SK-N-SH (cell line): ENCODE data around the gene ATP8B3. TPM values are rescaled to one million over a fixed set of nuclear protein-coding genes. Genes with fewer than 3 reads are reported as not detected.
A peak's percentile ranks its signal among the peaks of the same experiment; 100 is the strongest.

ENCODE experiments used
- CTCF ChIA-PET: fragments of 300-600, 350-600 bp; formaldehyde crosslinking; extraction: SDS; loops from one replicate; lab custom pipeline; 2021; lab: Yijun Ruan, JAX
- POLR2A ChIA-PET: fragments of 350-600 bp; sonication (Branson Sonifier 250); formaldehyde crosslinking; extraction: SDS; loops from one replicate; lab custom pipeline; 2020; ENCODE audit warnings: antibody characterized with exemption, inconsistent platforms; lab: Yijun Ruan, JAX
- DNase-seq: peaks from one replicate; pipeline ENCODE4 v3.0.0; 2012
- H2AFZ ChIP-seq: fragments of 200-600 bp; sonication (generic); 2 replicates; pipeline ENCODE4 v1.8.1; 2016; ENCODE audit warnings: antibody characterized with exemption, mild to moderate bottlenecking, low read depth
- H3F3A ChIP-seq: fragments of 200-600 bp; sonication (generic); replicated peaks from 2 replicates; pipeline ENCODE3; 2016; ENCODE audit warnings: antibody characterized with exemption, mild to moderate bottlenecking; ENCODE audit not compliant: insufficient read depth
- H3K27ac ChIP-seq, 2 experiments: fragments of 200-500 bp in 1 of 2; fragments of 200-600 bp in 1 of 2; sonication (Bioruptor generic) in 1 of 2; sonication (generic), shearing (Covaris generic) in 1 of 2; 2 replicates each; pipeline versions ENCODE4 v1.5.1 to v1.6.1; 2014 to 2016; ENCODE audit warnings: low read depth in 2 of 2, inconsistent platforms in 1 of 2, low read length in 1 of 2, mild to moderate bottlenecking in 1 of 2, mixed read lengths in 1 of 2
- H3K27me3 ChIP-seq: fragments of 200-600 bp; sonication (generic), shearing (Covaris generic); 2 replicates; pipeline ENCODE4 v1.6.1; 2016; ENCODE audit warnings: mixed run types; ENCODE audit not compliant: insufficient read depth
- H3K36me3 ChIP-seq, 2 experiments: fragments of 200-500 bp in 1 of 2; fragments of 200-600 bp in 1 of 2; sonication (Bioruptor generic) in 1 of 2; sonication (generic) in 1 of 2; replicated peaks in 1 of 2; 2 replicates each; pipeline versions ENCODE3 to v1.5.1; 2014 to 2016; ENCODE audit warnings: low read length in 1 of 2, mild to moderate bottlenecking in 1 of 2; ENCODE audit not compliant: insufficient read depth in 2 of 2, control insufficient read depth in 1 of 2
- H3K4me1 ChIP-seq, 2 experiments: fragments of 200-500 bp in 1 of 2; fragments of 200-600 bp in 1 of 2; sonication (Bioruptor generic) in 1 of 2; sonication (generic), shearing (Covaris generic) in 1 of 2; 2 replicates each; pipeline versions ENCODE4 v1.5.1 to v1.6.1; 2014 to 2016; ENCODE audit warnings: low read depth in 1 of 2, low read length in 1 of 2, mixed run types in 1 of 2; ENCODE audit not compliant: insufficient read depth in 2 of 2, control insufficient read depth in 1 of 2
- H3K4me2 ChIP-seq: fragments of 200-600 bp; sonication (generic), shearing (Covaris generic); 2 replicates; pipeline ENCODE4 v1.6.1; 2017; ENCODE audit warnings: mixed run types
- H3K4me3 ChIP-seq, 2 experiments: fragments of 200-500 bp in 1 of 2; fragments of 200-600 bp in 1 of 2; sonication (Bioruptor generic) in 1 of 2; sonication (generic), shearing (Covaris generic) in 1 of 2; 2 replicates each; pipeline versions ENCODE4 v1.5.1 to v1.8.1; 2014 to 2016; ENCODE audit warnings: low read depth in 2 of 2, inconsistent platforms in 1 of 2, low read length in 1 of 2, mild to moderate bottlenecking in 1 of 2, mixed read lengths in 1 of 2, moderate library complexity in 1 of 2
- H3K79me2 ChIP-seq: fragments of 200-600 bp; sonication (generic); 2 replicates; pipeline ENCODE4 v1.8.1; 2017; ENCODE audit warnings: mild to moderate bottlenecking; ENCODE audit not compliant: insufficient read depth
- H3K9ac ChIP-seq: fragments of 200-600 bp; sonication (generic); 2 replicates; pipeline ENCODE4 v1.6.1; 2017; ENCODE audit warnings: mixed run types
- H3K9me2 ChIP-seq: fragments of 200-600 bp; sonication (generic); 2 replicates; pipeline ENCODE4 v1.6.1; 2017; ENCODE audit warnings: mixed run types
- H3K9me3 ChIP-seq: fragments of 200-600 bp; sonication (generic); 2 replicates; pipeline ENCODE4 v1.6.1; 2017; ENCODE audit warnings: mixed run types, mild to moderate bottlenecking, moderate library complexity
- H4K20me1 ChIP-seq: fragments of 200-600 bp; sonication (generic); 2 replicates; pipeline ENCODE4 v1.6.1; 2017; ENCODE audit warnings: mild to moderate bottlenecking, mixed run types; ENCODE audit not compliant: insufficient read depth
- EP300 ChIP-seq, 2 experiments: IDR thresholded peaks; 2 replicates each; pipeline versions ENCODE4 v1.4.0 to v1.6.1; 2012; ENCODE audit warnings: borderline replicate concordance in 1 of 2, low read depth in 1 of 2, low read length in 1 of 2
- EZH2phosphoT487 ChIP-seq: fragments of 200-600 bp; sonication (generic); IDR thresholded peaks from 2 replicates; pipeline ENCODE4 v1.6.1; 2017; ENCODE audit warnings: low read depth, mixed run types, mild to moderate bottlenecking, antibody characterized with exemption, moderate library complexity, borderline replicate concordance
- FOXJ3 ChIP-seq: sonication (generic); formaldehyde crosslinking; IDR thresholded peaks from 2 replicates; pipeline ENCODE4 v1.5.1; 2020; ENCODE audit warnings: mild to moderate bottlenecking, missing genetic modification reagents
- MXI1 ChIP-seq: IDR thresholded peaks from 2 replicates; pipeline ENCODE4 v1.6.1; 2012; ENCODE audit warnings: mild to moderate bottlenecking, low read depth, low read length, improper control_type of control experiment
- WGBS: methylation state at CpG from one replicate; pipeline ENCODE4 v1.1.6; 2017; ENCODE audit warnings: low lambda C conversion rate; 5-methylcytosine and 5-hydroxymethylcytosine counted together
- polyA plus RNA-seq, 3 experiments: library from polyadenylated mRNA; depleted of rRNA; stranded (reverse); fragments of >200 nt; gene quantifications; 2 replicates each; pipeline ENCODE4 v1.2.3, GENCODE V29; 2012
- TF ChIP-seq, protein P1 (sequence below): fragments of 150-350 bp; IDR thresholded peaks from 2 replicates; pipeline ENCODE4 v1.6.1; 2017; ENCODE audit warnings: antibody characterized with exemption, low read length, low read depth, borderline replicate concordance
- TF ChIP-seq, protein P2 (sequence below): fragments of 200-600 bp; sonication (generic); IDR thresholded peaks from 2 replicates; pipeline ENCODE4 v1.6.1; 2017; ENCODE audit warnings: antibody characterized with exemption, mild to moderate bottlenecking, moderate library complexity

ATP8B3 gene
- polyA plus RNA-seq, 1 of the 3 experiments (the other 2 are of a cell fraction) = 8.0 TPM

DNA sequence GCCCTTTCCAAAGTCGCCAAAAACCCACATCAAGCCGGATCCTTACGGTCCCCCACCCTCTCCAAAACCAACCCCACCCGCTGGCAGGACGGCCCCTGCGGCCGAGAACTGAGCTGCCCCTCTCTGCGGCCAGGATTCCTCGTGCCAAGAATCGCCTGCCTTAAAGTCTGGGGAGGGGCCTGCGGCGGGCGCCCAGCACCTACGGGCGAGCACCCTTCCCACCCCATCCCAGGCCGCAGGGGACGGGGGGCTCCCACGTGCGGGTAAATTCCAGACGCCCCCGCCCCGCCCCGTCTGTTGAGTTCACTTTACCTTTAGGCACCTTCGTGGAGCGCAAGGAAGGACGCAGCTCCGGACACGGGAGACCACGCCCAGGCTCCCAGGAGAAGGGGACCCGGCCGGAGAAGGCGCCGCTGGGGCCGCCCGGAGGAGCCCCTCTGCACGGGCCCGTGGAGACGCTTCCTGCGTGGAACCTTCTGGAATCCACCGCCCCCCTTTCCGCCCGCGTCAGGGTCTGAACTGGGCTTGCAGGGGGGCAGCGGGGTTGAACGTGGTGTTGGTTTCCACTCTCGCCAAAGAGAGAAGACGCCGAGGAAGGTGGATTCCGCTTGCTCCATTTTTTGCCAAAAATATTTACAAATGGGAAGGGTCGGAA is 36.0 kb downstream of the ATP8B3 start:
- no peaks in the 10 kb centered on the region for H3K36me3 ChIP-seq
- no peak overlapping the region for H2AFZ ChIP-seq
- peaks cover 3% of the 10 kb centered on the region; the same call in 1 of the 2 replicates for H3K9me3 ChIP-seq
- 10% methylated on average over 15 of the region's 50 CpGs for WGBS
- H3K27me3 ChIP-seq = peaks cover 77% of the 10 kb centered on the region
- no peak overlapping the region for H3K9ac ChIP-seq
- H3K27ac ChIP-seq = no peak overlapping the region
- no peak overlapping the region for H3K4me3 ChIP-seq
- TF ChIP-seq MXI1 (no peak), EP300 (IDR thresholded peaks at IDR 0.05; ENCODE audit: borderline replicate concordance in 1 of 2, low read depth in 1 of 2, low read length in 1 of 2) (no peak), FOXJ3 (CRISPR knock-in tag) (no peak), EZH2phosphoT487 (peak; percentile 17; the same call in 1 of the 2 replicates)
- TF ChIP-seq, protein P1, sequence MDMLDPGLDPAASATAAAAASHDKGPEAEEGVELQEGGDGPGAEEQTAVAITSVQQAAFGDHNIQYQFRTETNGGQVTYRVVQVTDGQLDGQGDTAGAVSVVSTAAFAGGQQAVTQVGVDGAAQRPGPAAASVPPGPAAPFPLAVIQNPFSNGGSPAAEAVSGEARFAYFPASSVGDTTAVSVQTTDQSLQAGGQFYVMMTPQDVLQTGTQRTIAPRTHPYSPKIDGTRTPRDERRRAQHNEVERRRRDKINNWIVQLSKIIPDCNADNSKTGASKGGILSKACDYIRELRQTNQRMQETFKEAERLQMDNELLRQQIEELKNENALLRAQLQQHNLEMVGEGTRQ = no peak
- H3K4me2 ChIP-seq = no peak overlapping the region
- CTCF ChIA-PET = interaction anchor here (1.0 to 11.8 kb wide), 6 partner anchors 18 to 230 kb away, joined by 3 to 143 read pairs (median 6); no protein-coding TSS in a partner anchor
- no peaks in the 10 kb centered on the region for H3K9me2 ChIP-seq
- POLR2A ChIA-PET = no interaction called here
- DNase-seq = peak; percentile 37
- no peaks in the 10 kb centered on the region for H4K20me1 ChIP-seq
- H3K4me1 ChIP-seq = no peaks in the 10 kb centered on the region
- peaks cover 3% of the 10 kb centered on the region for H3F3A ChIP-seq
- H3K79me2 ChIP-seq = no peaks in the 10 kb centered on the region

DNA sequence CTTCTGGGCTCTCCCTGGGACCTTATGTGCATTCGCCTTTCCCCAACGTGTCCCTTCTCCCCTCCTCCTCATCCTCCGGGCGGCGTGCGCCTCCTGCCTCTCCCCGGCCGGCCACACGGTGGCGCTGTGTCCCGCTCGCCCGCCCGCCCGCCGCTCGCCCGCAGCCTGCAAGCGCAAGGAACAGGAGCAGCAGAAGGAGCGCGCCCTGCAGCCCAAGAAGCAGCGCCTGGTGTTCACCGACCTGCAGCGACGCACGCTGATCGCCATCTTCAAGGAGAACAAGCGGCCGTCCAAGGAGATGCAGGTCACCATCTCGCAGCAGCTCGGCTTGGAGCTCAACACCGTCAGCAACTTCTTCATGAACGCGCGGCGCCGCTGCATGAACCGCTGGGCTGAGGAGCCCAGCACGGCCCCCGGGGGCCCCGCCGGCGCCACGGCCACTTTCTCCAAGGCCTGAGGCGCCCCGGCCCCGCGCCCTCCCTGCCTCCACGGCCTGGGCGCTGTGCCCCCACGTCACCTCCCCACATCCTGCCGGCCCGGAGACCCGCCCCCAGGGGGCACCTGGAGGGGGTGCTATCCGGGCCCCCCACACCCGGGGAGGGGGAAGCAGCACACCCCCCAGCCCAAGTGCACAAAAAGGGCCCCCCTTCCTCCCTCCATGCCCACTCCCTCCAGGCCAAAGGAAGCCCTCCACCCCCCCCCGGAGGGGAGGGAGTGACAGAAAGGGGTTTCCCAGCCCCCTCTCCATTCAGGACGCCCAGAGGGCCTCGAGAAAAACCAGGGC is 36.9 kb downstream of the ATP8B3 start:
- peaks cover 73% of the 10 kb centered on the region for H3K27me3 ChIP-seq
- POLR2A ChIA-PET = no interaction called here
- no peak overlapping the region; a peak in 1 of 4 replicates for H3K4me3 ChIP-seq
- DNase-seq = peak; percentile 72
- H3K9me3 ChIP-seq = peaks cover 8% of the 10 kb centered on the region; the same call in 1 of the 2 replicates
- no peaks in the 10 kb centered on the region for H4K20me1 ChIP-seq
- H3K36me3 ChIP-seq = no peaks in the 10 kb centered on the region
- no peak overlapping the region for H3K9ac ChIP-seq
- peaks cover 3% of the 10 kb centered on the region for H3F3A ChIP-seq
- H3K79me2 ChIP-seq = no peaks in the 10 kb centered on the region
- CTCF ChIA-PET = interaction anchor here (0.6 to 11.8 kb wide), 4 partner anchors 18 to 229 kb away, joined by 3 to 143 read pairs (median 8); no protein-coding TSS in a partner anchor
- no peaks in the 10 kb centered on the region for H3K4me1 ChIP-seq
- TF ChIP-seq, protein P2, sequence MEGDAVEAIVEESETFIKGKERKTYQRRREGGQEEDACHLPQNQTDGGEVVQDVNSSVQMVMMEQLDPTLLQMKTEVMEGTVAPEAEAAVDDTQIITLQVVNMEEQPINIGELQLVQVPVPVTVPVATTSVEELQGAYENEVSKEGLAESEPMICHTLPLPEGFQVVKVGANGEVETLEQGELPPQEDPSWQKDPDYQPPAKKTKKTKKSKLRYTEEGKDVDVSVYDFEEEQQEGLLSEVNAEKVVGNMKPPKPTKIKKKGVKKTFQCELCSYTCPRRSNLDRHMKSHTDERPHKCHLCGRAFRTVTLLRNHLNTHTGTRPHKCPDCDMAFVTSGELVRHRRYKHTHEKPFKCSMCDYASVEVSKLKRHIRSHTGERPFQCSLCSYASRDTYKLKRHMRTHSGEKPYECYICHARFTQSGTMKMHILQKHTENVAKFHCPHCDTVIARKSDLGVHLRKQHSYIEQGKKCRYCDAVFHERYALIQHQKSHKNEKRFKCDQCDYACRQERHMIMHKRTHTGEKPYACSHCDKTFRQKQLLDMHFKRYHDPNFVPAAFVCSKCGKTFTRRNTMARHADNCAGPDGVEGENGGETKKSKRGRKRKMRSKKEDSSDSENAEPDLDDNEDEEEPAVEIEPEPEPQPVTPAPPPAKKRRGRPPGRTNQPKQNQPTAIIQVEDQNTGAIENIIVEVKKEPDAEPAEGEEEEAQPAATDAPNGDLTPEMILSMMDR = peak; percentile 50
- no peak for TF ChIP-seq FOXJ3 (CRISPR knock-in tag)
- no peak overlapping the region for H3K4me2 ChIP-seq
- H3K27ac ChIP-seq = no peak overlapping the region
- H2AFZ ChIP-seq = no peak overlapping the region
- H3K9me2 ChIP-seq = no peaks in the 10 kb centered on the region
- WGBS = 29% methylated on average over 43 of the region's 59 CpGs
